ENCODE results near the gene CERT1. TPM values are rescaled to one million over a fixed set of nuclear protein-coding genes. Genes with fewer than 3 reads are reported as not detected.

The CERT1 gene
- total RNA-seq, 1 experiment from 2014 or later = 17.6 TPM

- Histone ChIP-seq H3K9me2 (ENCODE audit: insufficient read depth) (no peaks in the 10 kb centered on the region), H3F3A (ENCODE audit: insufficient read depth, low read depth) (peaks cover 19% of the 10 kb centered on the region; the same call in 1 of the 2 replicates), H4K20me1 (ENCODE audit: insufficient read depth) (no peaks in the 10 kb centered on the region), H3K27me3 (ENCODE audit: insufficient read depth, low read depth) (no peaks in the 10 kb centered on the region), H3K4me2 (no peak overlapping the region), H3K4me3 (no peak overlapping the region), H3K9me3 (ENCODE audit: insufficient read depth, low read depth) (no peaks in the 10 kb centered on the region), H3K4me1 (replicated peaks; ENCODE audit: insufficient read depth) (no peaks in the 10 kb centered on the region), H3K27ac (no peak overlapping the region), H2AFZ (no peak overlapping the region), H3K36me3 (ENCODE audit: low read depth) (no peaks in the 10 kb centered on the region), H3K79me2 (ENCODE audit: low read depth) (no peaks in the 10 kb centered on the region)
- ChIA-PET CTCF (no interaction called here), POLR2A (ENCODE audit: unreplicated experiment) (no interaction called here)
- TF ChIP-seq EZH2 (IDR thresholded peaks at IDR 0.05; ENCODE audit: low read depth) = no peak
- no peak for TF ChIP-seq CTCF (conservative IDR thresholded peaks at IDR 0.05)
- BruUV-seq (replicated peaks) = no TSS peak
- DNase-seq = no peak
- intact Hi-C loops (cut with micrococcal nuclease; ENCODE audit: unreplicated experiment) = no loop called here
Observed at GRCh38 chr5:75367401-75367800, 144.0 kb downstream of the CERT1 start.

DNA sequence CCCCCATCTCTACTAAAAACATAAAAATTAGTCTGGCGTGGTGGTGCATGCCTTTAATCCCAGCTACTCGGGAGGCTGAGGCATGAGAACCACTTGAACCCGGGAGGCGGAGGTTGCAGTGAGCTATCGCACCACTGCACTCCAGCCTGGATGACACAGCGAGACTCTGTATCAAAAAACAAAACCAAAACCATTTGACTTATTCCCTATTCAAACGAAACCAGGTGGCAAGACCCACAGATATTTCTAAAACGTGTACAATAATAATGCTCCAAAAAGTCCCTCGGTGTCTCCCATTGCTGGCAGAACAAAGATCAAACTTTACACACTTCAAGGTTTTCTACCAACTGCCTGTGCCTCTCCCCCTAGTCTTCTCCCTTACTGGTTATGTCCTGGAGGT lies 144.6 kb downstream of the CERT1 start:
- BruUV-seq (replicated peaks) = no TSS peak
- Histone ChIP-seq H3K36me3 (ENCODE audit: low read depth) (no peaks in the 10 kb centered on the region), H3K4me2 (no peak overlapping the region), H4K20me1 (ENCODE audit: insufficient read depth) (no peaks in the 10 kb centered on the region), H3K4me3 (no peak overlapping the region), H3K9me2 (ENCODE audit: insufficient read depth) (no peaks in the 10 kb centered on the region), H3K79me2 (ENCODE audit: low read depth) (no peaks in the 10 kb centered on the region), H3F3A (ENCODE audit: insufficient read depth, low read depth) (peaks cover 25% of the 10 kb centered on the region; the same call in 1 of the 2 replicates), H3K27me3 (ENCODE audit: insufficient read depth, low read depth) (no peaks in the 10 kb centered on the region), H3K9me3 (ENCODE audit: insufficient read depth, low read depth) (no peaks in the 10 kb centered on the region), H3K4me1 (replicated peaks; ENCODE audit: insufficient read depth) (no peaks in the 10 kb centered on the region), H2AFZ (no peak overlapping the region), H3K27ac (no peak overlapping the region)
- no peak for DNase-seq
- CTCF ChIA-PET = no interaction called here
- POLR2A ChIA-PET (ENCODE audit: unreplicated experiment) = no interaction called here
- intact Hi-C loops (cut with micrococcal nuclease; ENCODE audit: unreplicated experiment) = no loop called here
- TF ChIP-seq CTCF (conservative IDR thresholded peaks at IDR 0.05) = no peak
- no peak for TF ChIP-seq EZH2 (IDR thresholded peaks at IDR 0.05; ENCODE audit: low read depth)

- H4K20me1 ChIP-seq (ENCODE audit: insufficient read depth) = no peaks in the 10 kb centered on the region
- no peaks in the 10 kb centered on the region for H3K36me3 ChIP-seq (ENCODE audit: low read depth)
- DNase-seq = no peak
- H3K4me2 ChIP-seq = no peak overlapping the region
- no peaks in the 10 kb centered on the region for H3K79me2 ChIP-seq (ENCODE audit: low read depth)
- H3K9me2 ChIP-seq (ENCODE audit: insufficient read depth) = no peaks in the 10 kb centered on the region
- H3K9me3 ChIP-seq (ENCODE audit: insufficient read depth, low read depth) = no peaks in the 10 kb centered on the region
- BruUV-seq (replicated peaks) = no TSS peak
- intact Hi-C loops (cut with micrococcal nuclease; ENCODE audit: unreplicated experiment) = no loop called here
- H3K27ac ChIP-seq = no peak overlapping the region
- no peak for TF ChIP-seq CTCF (conservative IDR thresholded peaks at IDR 0.05)
- no peak for TF ChIP-seq EZH2 (IDR thresholded peaks at IDR 0.05; ENCODE audit: low read depth)
- H3K27me3 ChIP-seq (ENCODE audit: insufficient read depth, low read depth) = no peaks in the 10 kb centered on the region
- no peak overlapping the region for H2AFZ ChIP-seq
- H3K4me1 ChIP-seq (replicated peaks; ENCODE audit: insufficient read depth) = no peaks in the 10 kb centered on the region
- peaks cover 34% of the 10 kb centered on the region; the same call in 1 of the 2 replicates for H3F3A ChIP-seq (ENCODE audit: insufficient read depth, low read depth)
- ChIA-PET CTCF (no interaction called here), POLR2A (ENCODE audit: unreplicated experiment) (interaction anchor here (0.5 to 0.6 kb wide), 2 partner anchors 144 to 169 kb away, joined by 3 to 6 read pairs; no protein-coding TSS in a partner anchor)
- H3K4me3 ChIP-seq = no peak overlapping the region
Observed at GRCh38 chr5:75365740-75366139, 145.7 kb downstream of the CERT1 start.

All from PC-9 (cell line).